ENCODE data around the gene APOOL.
A peak's percentile ranks its signal among the peaks of the same experiment; 100 is the strongest.
"Not testable (repeated sequence)": the region's sequence is repeated elsewhere in the genome, so short reads cannot be mapped to it uniquely, and the experiment has no call there.

The APOOL gene, protein sequence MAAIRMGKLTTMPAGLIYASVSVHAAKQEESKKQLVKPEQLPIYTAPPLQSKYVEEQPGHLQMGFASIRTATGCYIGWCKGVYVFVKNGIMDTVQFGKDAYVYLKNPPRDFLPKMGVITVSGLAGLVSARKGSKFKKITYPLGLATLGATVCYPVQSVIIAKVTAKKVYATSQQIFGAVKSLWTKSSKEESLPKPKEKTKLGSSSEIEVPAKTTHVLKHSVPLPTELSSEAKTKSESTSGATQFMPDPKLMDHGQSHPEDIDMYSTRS

GRCh38 chrX:85003655-85004244 is at the start of gene APOOL:
APOOL (plus strand) TSS chrX:85003877; CDS start chrX:85003913, 36 bp downstream.
- Histone ChIP-seq H3K27ac (ENCODE audit: low read depth, low read length) (peak within 1 kb of the TSS; percentile 42), H3K36me3 (ENCODE audit: control insufficient read depth in 1 of 2, insufficient read depth in 2 of 2, low read length in 2 of 2) (no peaks in the 10 kb centered on the region), H3K4me1 (ENCODE audit: control insufficient read depth in 1 of 2, insufficient read depth in 2 of 2, low read length in 2 of 2) (no peaks in the 10 kb centered on the region), H3K27me3 (ENCODE audit: control insufficient read depth in 1 of 2, insufficient read depth in 2 of 2, low read length in 2 of 2) (no peaks in the 10 kb centered on the region), H3K4me3 (ENCODE audit: low read depth in 1 of 2, low read length in 2 of 2) (peak within 1 kb of the TSS; percentile 86 to 92), H3K9ac (ENCODE audit: low read depth in 1 of 2, low read length in 2 of 2) (peak within 1 kb of the TSS; percentile 52 to 68), H3K9me3 (ENCODE audit: control insufficient read depth in 1 of 2, low read length in 2 of 2) (no peaks in the 10 kb centered on the region)

- Histone ChIP-seq H3K27ac (ENCODE audit: low read depth, low read length) (no peak overlapping the region), H3K9me3 (ENCODE audit: control insufficient read depth in 1 of 2, low read length in 2 of 2) (no peaks in the 10 kb centered on the region), H3K27me3 (ENCODE audit: control insufficient read depth in 1 of 2, insufficient read depth in 2 of 2, low read length in 2 of 2) (no peaks in the 10 kb centered on the region), H3K36me3 (ENCODE audit: control insufficient read depth in 1 of 2, insufficient read depth in 2 of 2, low read length in 2 of 2) (no peaks in the 10 kb centered on the region), H3K9ac (ENCODE audit: low read depth in 1 of 2, low read length in 2 of 2) (no peak overlapping the region), H3K4me3 (ENCODE audit: low read depth in 1 of 2, low read length in 2 of 2) (no peak overlapping the region), H3K4me1 (ENCODE audit: control insufficient read depth in 1 of 2, insufficient read depth in 2 of 2, low read length in 2 of 2) (no peaks in the 10 kb centered on the region)
These were observed 47.4 kb upstream of the APOOL start for GRCh38 chrX:84956304-84956703.

DNA sequence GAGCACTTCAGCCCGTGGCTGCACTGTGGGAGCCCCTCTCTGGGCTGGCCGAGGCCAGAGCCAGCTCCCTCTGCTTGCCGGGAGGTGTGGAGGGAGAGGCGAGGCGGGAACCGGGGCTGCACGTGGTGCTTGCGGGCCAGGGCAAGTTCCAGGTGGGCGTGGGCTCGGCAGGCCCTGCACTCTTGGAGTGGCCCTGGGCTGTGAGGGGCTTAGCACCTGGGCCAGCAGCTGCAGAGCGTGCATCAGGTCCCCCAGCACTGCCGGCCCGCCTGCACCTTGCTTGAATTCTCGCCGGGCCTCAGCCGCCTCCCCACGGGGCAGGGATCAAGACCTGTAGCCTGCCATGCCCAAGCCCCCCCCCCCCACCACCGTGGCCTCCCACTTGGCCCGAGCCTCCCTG is 28.9 kb upstream of the APOOL start:
- Histone ChIP-seq H3K27ac (ENCODE audit: low read depth, low read length) (no peak overlapping the region), H3K27me3 (ENCODE audit: control insufficient read depth in 1 of 2, insufficient read depth in 2 of 2, low read length in 2 of 2) (no peaks in the 10 kb centered on the region), H3K36me3 (ENCODE audit: control insufficient read depth in 1 of 2, insufficient read depth in 2 of 2, low read length in 2 of 2) (no peaks in the 10 kb centered on the region), H3K9me3 (ENCODE audit: control insufficient read depth in 1 of 2, low read length in 2 of 2) (no peaks in the 10 kb centered on the region), H3K4me1 (ENCODE audit: control insufficient read depth in 1 of 2, insufficient read depth in 2 of 2, low read length in 2 of 2) (no peaks in the 10 kb centered on the region), H3K9ac (ENCODE audit: low read depth in 1 of 2, low read length in 2 of 2) (no peak overlapping the region), H3K4me3 (ENCODE audit: low read depth in 1 of 2, low read length in 2 of 2) (no peak overlapping the region)

DNA sequence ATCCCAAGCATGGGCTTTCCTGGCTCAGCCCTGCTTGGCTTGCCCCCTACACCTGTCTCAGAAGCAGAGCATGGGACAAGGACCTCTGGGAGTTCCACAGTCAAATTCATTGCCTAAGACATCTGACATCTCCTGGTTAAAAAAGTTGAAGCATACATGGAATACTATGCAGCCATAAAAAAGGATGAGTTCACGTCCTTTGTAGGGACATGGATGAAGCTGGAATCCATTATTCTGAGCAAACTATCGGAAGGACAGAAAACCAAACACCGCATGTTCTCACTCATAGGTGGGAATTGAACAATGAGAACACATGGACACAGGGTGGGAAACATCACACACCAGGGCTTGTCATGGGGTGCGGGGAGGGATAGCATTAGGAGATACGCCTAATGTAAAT is 11.9 kb upstream of the APOOL start:
- not testable (repeated sequence) for H3K27ac ChIP-seq (ENCODE audit: low read depth, low read length); H3K27me3 ChIP-seq (ENCODE audit: control insufficient read depth in 1 of 2, insufficient read depth in 2 of 2, low read length in 2 of 2); H3K4me1 ChIP-seq (ENCODE audit: control insufficient read depth in 1 of 2, insufficient read depth in 2 of 2, low read length in 2 of 2); H3K9ac ChIP-seq (ENCODE audit: low read depth in 1 of 2, low read length in 2 of 2); H3K9me3 ChIP-seq (ENCODE audit: control insufficient read depth in 1 of 2, low read length in 2 of 2); H3K4me3 ChIP-seq (ENCODE audit: low read depth in 1 of 2, low read length in 2 of 2); H3K36me3 ChIP-seq (ENCODE audit: control insufficient read depth in 1 of 2, insufficient read depth in 2 of 2, low read length in 2 of 2)

DNA sequence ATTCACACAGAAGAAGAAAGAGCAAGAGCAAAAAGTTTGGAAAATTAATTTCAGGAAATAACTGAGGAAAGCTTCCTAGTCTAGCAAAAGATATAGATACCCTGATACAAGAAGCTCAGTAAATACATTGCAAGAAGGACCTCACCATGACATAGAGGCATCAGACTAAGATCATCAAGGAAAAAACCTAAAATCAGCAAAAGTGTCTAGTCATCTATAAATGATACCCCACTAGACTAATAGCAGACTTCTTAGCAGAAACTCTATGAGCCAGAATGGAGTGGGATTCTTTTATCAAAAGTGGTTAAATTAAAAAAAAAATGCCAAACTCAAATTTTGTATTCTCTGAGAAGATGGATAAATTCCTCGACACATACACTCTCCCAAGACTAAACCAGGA is 10.5 kb upstream of the APOOL start:
- Histone ChIP-seq H3K9ac (ENCODE audit: low read depth in 1 of 2, low read length in 2 of 2) (no peak overlapping the region), H3K27me3 (ENCODE audit: control insufficient read depth in 1 of 2, insufficient read depth in 2 of 2, low read length in 2 of 2) (no peaks in the 10 kb centered on the region), H3K9me3 (ENCODE audit: control insufficient read depth in 1 of 2, low read length in 2 of 2) (no peaks in the 10 kb centered on the region), H3K4me3 (ENCODE audit: low read depth in 1 of 2, low read length in 2 of 2) (no peak overlapping the region), H3K4me1 (ENCODE audit: control insufficient read depth in 1 of 2, insufficient read depth in 2 of 2, low read length in 2 of 2) (no peaks in the 10 kb centered on the region), H3K27ac (ENCODE audit: low read depth, low read length) (no peak overlapping the region), H3K36me3 (ENCODE audit: control insufficient read depth in 1 of 2, insufficient read depth in 2 of 2, low read length in 2 of 2) (no peaks in the 10 kb centered on the region)

- Histone ChIP-seq H3K27ac (ENCODE audit: low read depth, low read length) (no peak overlapping the region), H3K4me1 (ENCODE audit: control insufficient read depth in 1 of 2, insufficient read depth in 2 of 2, low read length in 2 of 2) (no peaks in the 10 kb centered on the region), H3K9ac (ENCODE audit: low read depth in 1 of 2, low read length in 2 of 2) (no peak overlapping the region), H3K36me3 (ENCODE audit: control insufficient read depth in 1 of 2, insufficient read depth in 2 of 2, low read length in 2 of 2) (no peaks in the 10 kb centered on the region), H3K9me3 (ENCODE audit: control insufficient read depth in 1 of 2, low read length in 2 of 2) (no peaks in the 10 kb centered on the region), H3K27me3 (ENCODE audit: control insufficient read depth in 1 of 2, insufficient read depth in 2 of 2, low read length in 2 of 2) (no peaks in the 10 kb centered on the region), H3K4me3 (ENCODE audit: low read depth in 1 of 2, low read length in 2 of 2) (no peak overlapping the region)
These were observed 2.3 kb upstream of the APOOL start for GRCh38 chrX:85001344-85001743.

DNA sequence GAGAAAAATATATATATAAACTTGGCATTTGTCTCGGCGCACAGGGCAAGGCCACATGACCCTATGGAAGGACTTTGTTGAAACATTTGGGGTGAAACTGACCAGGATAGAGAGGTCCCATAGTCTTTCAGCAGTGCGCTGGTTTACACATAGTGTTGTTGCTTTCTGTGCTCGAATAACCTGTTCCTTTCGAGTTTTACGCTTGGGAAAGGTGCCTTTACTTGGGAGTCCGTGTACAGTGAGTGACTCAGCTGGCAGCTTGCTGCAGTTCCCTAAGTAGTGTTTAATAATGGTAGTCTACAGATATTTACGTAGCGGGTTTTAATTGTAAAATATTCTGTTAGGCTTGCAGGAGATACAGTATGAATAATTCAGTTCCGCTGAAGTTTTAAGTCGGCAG is 578 bp downstream of the APOOL start:
- Histone ChIP-seq H3K27ac (ENCODE audit: low read depth, low read length) (no peak overlapping the region), H3K4me1 (ENCODE audit: control insufficient read depth in 1 of 2, insufficient read depth in 2 of 2, low read length in 2 of 2) (no peaks in the 10 kb centered on the region), H3K4me3 (ENCODE audit: low read depth in 1 of 2, low read length in 2 of 2) (peak overlapping the region; percentile 86 to 92), H3K27me3 (ENCODE audit: control insufficient read depth in 1 of 2, insufficient read depth in 2 of 2, low read length in 2 of 2) (no peaks in the 10 kb centered on the region), H3K36me3 (ENCODE audit: control insufficient read depth in 1 of 2, insufficient read depth in 2 of 2, low read length in 2 of 2) (no peaks in the 10 kb centered on the region), H3K9me3 (ENCODE audit: control insufficient read depth in 1 of 2, low read length in 2 of 2) (no peaks in the 10 kb centered on the region), H3K9ac (ENCODE audit: low read depth in 1 of 2, low read length in 2 of 2) (peak overlapping the region; percentile 52 to 68)

- no peaks in the 10 kb centered on the region for H3K4me1 ChIP-seq (ENCODE audit: control insufficient read depth in 1 of 2, insufficient read depth in 2 of 2, low read length in 2 of 2)
- H3K9ac ChIP-seq (ENCODE audit: low read depth in 1 of 2, low read length in 2 of 2) = no peak overlapping the region
- H3K9me3 ChIP-seq (ENCODE audit: control insufficient read depth in 1 of 2, low read length in 2 of 2) = no peaks in the 10 kb centered on the region
- no peaks in the 10 kb centered on the region for H3K36me3 ChIP-seq (ENCODE audit: control insufficient read depth in 1 of 2, insufficient read depth in 2 of 2, low read length in 2 of 2)
- no peaks in the 10 kb centered on the region for H3K27me3 ChIP-seq (ENCODE audit: control insufficient read depth in 1 of 2, insufficient read depth in 2 of 2, low read length in 2 of 2)
- no peak overlapping the region for H3K27ac ChIP-seq (ENCODE audit: low read depth, low read length)
- H3K4me3 ChIP-seq (ENCODE audit: low read depth in 1 of 2, low read length in 2 of 2) = no peak overlapping the region
These were observed 8.4 kb downstream of the APOOL start for GRCh38 chrX:85012098-85012497.

DNA sequence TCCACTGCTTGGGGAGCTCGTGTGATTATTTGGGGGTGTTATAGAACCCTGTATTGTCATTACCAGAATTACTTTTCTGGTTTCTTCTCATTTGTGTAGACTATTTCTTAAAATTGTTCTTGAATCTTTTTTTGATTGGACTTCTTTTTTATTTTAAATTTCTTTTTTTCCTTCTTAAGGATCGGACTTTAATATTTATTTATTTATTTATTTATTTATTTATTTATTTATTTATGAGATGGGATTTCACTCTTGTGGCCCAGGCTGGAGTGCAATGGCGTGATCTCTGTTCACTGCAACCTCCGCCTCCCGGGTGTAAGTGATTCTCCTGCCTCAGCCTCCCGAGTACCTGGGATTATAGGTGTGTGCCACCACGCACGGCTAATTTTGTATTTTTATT is 11.7 kb downstream of the APOOL start:
- not testable (repeated sequence) for H3K4me1 ChIP-seq (ENCODE audit: control insufficient read depth in 1 of 2, insufficient read depth in 2 of 2, low read length in 2 of 2); H3K4me3 ChIP-seq (ENCODE audit: low read depth in 1 of 2, low read length in 2 of 2); H3K9ac ChIP-seq (ENCODE audit: low read depth in 1 of 2, low read length in 2 of 2); H3K27ac ChIP-seq (ENCODE audit: low read depth, low read length); H3K36me3 ChIP-seq (ENCODE audit: control insufficient read depth in 1 of 2, insufficient read depth in 2 of 2, low read length in 2 of 2); H3K9me3 ChIP-seq (ENCODE audit: control insufficient read depth in 1 of 2, low read length in 2 of 2); H3K27me3 ChIP-seq (ENCODE audit: control insufficient read depth in 1 of 2, insufficient read depth in 2 of 2, low read length in 2 of 2)

DNA sequence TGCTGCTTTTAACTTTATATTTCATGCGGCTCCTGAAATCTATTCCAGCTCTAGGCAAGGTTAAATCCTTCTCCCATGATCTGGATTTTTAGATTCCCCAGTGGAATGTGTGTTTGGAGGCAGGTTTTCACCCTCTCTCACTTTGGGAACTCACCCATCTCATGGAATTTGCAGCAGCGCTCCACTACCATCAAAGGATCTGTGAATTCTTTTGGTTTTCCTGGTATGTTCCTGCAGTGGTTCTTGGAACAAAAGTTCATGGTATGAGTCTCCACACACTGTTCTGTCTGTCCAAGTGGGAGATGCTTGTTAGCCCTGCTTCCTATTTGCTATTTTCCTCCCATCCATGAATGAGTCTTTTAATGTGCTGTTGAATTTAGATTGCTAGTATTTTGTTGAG is 14.0 kb downstream of the APOOL start:
- Histone ChIP-seq H3K36me3 (ENCODE audit: control insufficient read depth in 1 of 2, insufficient read depth in 2 of 2, low read length in 2 of 2) (no peaks in the 10 kb centered on the region), H3K4me1 (ENCODE audit: control insufficient read depth in 1 of 2, insufficient read depth in 2 of 2, low read length in 2 of 2) (no peaks in the 10 kb centered on the region), H3K9me3 (ENCODE audit: control insufficient read depth in 1 of 2, low read length in 2 of 2) (no peaks in the 10 kb centered on the region), H3K9ac (ENCODE audit: low read depth in 1 of 2, low read length in 2 of 2) (no peak overlapping the region), H3K27me3 (ENCODE audit: control insufficient read depth in 1 of 2, insufficient read depth in 2 of 2, low read length in 2 of 2) (no peaks in the 10 kb centered on the region), H3K4me3 (ENCODE audit: low read depth in 1 of 2, low read length in 2 of 2) (no peak overlapping the region), H3K27ac (ENCODE audit: low read depth, low read length) (no peak overlapping the region)

All from duodenal mucosa (tissue), 2 donors.